Naive thymus-derived CD4-positive, alpha-beta T cell (primary cell): ENCODE measurements around the gene IL17REL. TPM values are rescaled to one million over a fixed set of nuclear protein-coding genes. Genes with fewer than 3 reads are reported as not detected.
A peak's percentile ranks its signal among the peaks of the same experiment; 100 is the strongest.

Experiments
- ATAC-seq: fragments of 150-1000 bp; cut with Tn5 transposase; 2 replicates; pipeline ENCODE4 v1.10.0; 2021; ENCODE audit warnings: mild to moderate bottlenecking, moderate library complexity
- CTCF ChIA-PET: fragments of 350-600 bp; sonication (Branson Sonifier 250); formaldehyde crosslinking; loops from one replicate; lab custom pipeline; 2021; ENCODE audit warnings: antibody characterized with exemption; lab: Charles Lee
- POLR2A ChIA-PET: fragments of 350-600 bp; sonication (Branson Sonifier 250); formaldehyde crosslinking; loops from one replicate; lab custom pipeline; 2021; ENCODE audit warnings: antibody characterized with exemption, inconsistent platforms; lab: Charles Lee
- DNase-seq, 9 donors: peaks; one replicate each; pipeline versions ENCODE4 v3.0.0 to v3.0.0-alpha.2; 2020 to 2022; ENCODE audit warnings: mixed read lengths in 1 of 9
- H3K27ac ChIP-seq: one replicate; pipeline ENCODE4 v1.7.0; 2013; ENCODE audit warnings: mild to moderate bottlenecking, low read depth, low read length, moderate library complexity
- H3K27me3 ChIP-seq, 2 donors: one replicate each; pipeline ENCODE4 v1.7.0; 2013; ENCODE audit warnings: low read length in 2 of 2, mild to moderate bottlenecking in 2 of 2, moderate library complexity in 2 of 2; ENCODE audit not compliant: control insufficient read depth in 2 of 2, insufficient read depth in 2 of 2
- H3K36me3 ChIP-seq, 3 experiments: 1 replicate in 2 of 3; 2 replicates in 1 of 3; pipeline ENCODE4 v1.7.0; 2013; ENCODE audit warnings: low read length in 3 of 3, mild to moderate bottlenecking in 3 of 3, moderate library complexity in 1 of 3; ENCODE audit not compliant: insufficient read depth in 3 of 3, control insufficient read depth in 2 of 3
- H3K4me1 ChIP-seq, 2 donors: one replicate each; pipeline ENCODE4 v1.7.0; 2013; ENCODE audit warnings: low read length in 2 of 2, mild to moderate bottlenecking in 2 of 2, moderate library complexity in 1 of 2; ENCODE audit not compliant: control insufficient read depth in 2 of 2, insufficient read depth in 2 of 2
- H3K4me3 ChIP-seq: 2 replicates; pipeline ENCODE4 v1.7.0; 2013; ENCODE audit warnings: mild to moderate bottlenecking, low read length
- H3K9me3 ChIP-seq, 3 experiments: 1 replicate in 2 of 3; 2 replicates in 1 of 3; pipeline ENCODE4 v1.7.0; 2013; ENCODE audit warnings: low read length in 3 of 3; ENCODE audit not compliant: control insufficient read depth in 2 of 3
- H3K27ac Mint-ChIP-seq, 9 donors: one replicate each; pipeline ENCODE4 v1.8.0; 2020 to 2022; ENCODE audit warnings: mixed read lengths in 9 of 9, mild to moderate bottlenecking in 8 of 9, moderate library complexity in 5 of 9, inconsistent platforms in 2 of 9
- H3K27me3 Mint-ChIP-seq, 5 donors: one replicate each; pipeline ENCODE4 v1.8.0; 2021 to 2022; ENCODE audit warnings: mixed read lengths in 5 of 5, mild to moderate bottlenecking in 1 of 5
- H3K36me3 Mint-ChIP-seq, 5 donors: one replicate each; pipeline ENCODE4 v1.8.0; 2020 to 2022; ENCODE audit warnings: mixed read lengths in 5 of 5, mild to moderate bottlenecking in 3 of 5, inconsistent platforms in 1 of 5
- H3K4me1 Mint-ChIP-seq, 7 donors: one replicate each; pipeline ENCODE4 v1.8.0; 2020 to 2022; ENCODE audit warnings: mixed read lengths in 7 of 7, mild to moderate bottlenecking in 3 of 7, inconsistent platforms in 1 of 7
- H3K4me3 Mint-ChIP-seq, 10 donors: one replicate each; pipeline ENCODE4 v1.8.0; 2020 to 2022; ENCODE audit warnings: mild to moderate bottlenecking in 10 of 10, mixed read lengths in 10 of 10, moderate library complexity in 6 of 10, inconsistent platforms in 2 of 10
- H3K9me3 Mint-ChIP-seq, 11 donors: one replicate each; pipeline ENCODE4 v1.8.0; 2020 to 2022; ENCODE audit warnings: mixed read lengths in 11 of 11, mild to moderate bottlenecking in 4 of 11, inconsistent platforms in 1 of 11, moderate library complexity in 1 of 11
- intact Hi-C, 2 donors: fragments of 100-400 bp; cut with micrococcal nuclease; formaldehyde crosslinking; loops; one replicate each; pipeline ENCODE4 v1.15.1; 2023
- polyA plus RNA-seq, 2 donors: library from polyadenylated mRNA; unstranded; fragments of 300-500 nt; fragmentation: Illumina TruSeq; gene quantifications; one replicate each; pipeline ENCODE4 v1.2.3, GENCODE V29; 2021
- total RNA-seq, 6 experiments: library from RNA in 5 of 6; stranded (reverse) in 5 of 6; gene quantifications; 1 replicate in 5 of 6; 2 replicates in 1 of 6; pipeline ENCODE4 v1.2.3 and lab custom pipeline; 2021 to 2026

Gene IL17REL
- total and polyA plus RNA-seq, 7 experiments from 2014 or later = not detected

DNA sequence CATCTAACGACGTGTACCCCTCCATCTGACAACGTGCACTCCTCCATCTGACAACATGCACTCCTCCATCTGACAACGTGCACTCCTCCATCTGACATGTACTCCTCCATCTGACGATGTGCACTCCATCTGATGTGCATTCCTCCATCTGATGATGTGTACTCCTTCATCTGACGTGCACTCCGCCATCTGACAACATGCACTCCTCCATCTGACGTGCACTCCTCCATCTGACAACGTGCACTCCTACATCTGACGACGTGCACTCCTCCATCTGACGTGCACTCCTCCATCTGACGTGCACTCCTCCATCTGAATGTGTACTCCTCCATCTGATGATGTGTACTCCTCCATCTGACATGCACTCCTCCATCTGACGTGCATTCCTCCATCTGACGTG lies 8.0 kb upstream of the IL17REL start:
- H3K4me1 ChIP-seq = peaks cover 9 to 39% of the 10 kb centered on the region in 2 donors
- no peak overlapping the region for H3K4me3 ChIP-seq
- Mint-ChIP-seq H3K4me3 (no peak overlapping the region), H3K4me1 (peaks cover 0 to 27% (median 14%) of the 10 kb centered on the region in 7 donors), H3K9me3 (peaks cover 0 to 3% (median 0%) of the 10 kb centered on the region in 11 donors), H3K27ac (no peak overlapping the region), H3K27me3 (peaks cover 0 to 10% (median 0%) of the 10 kb centered on the region in 5 donors), H3K36me3 (peaks cover 0 to 2% (median 0%) of the 10 kb centered on the region in 5 donors)
- no peaks in the 10 kb centered on the region for H3K9me3 ChIP-seq
- H3K27ac ChIP-seq = no peak overlapping the region
- H3K27me3 ChIP-seq = no peaks in the 10 kb centered on the region
- ChIA-PET POLR2A (no interaction called here), CTCF (no interaction called here)
- DNase-seq (no peak), ATAC-seq (no peak)
- no peaks in the 10 kb centered on the region for H3K36me3 ChIP-seq
- intact Hi-C loops = no loop called here

DNA sequence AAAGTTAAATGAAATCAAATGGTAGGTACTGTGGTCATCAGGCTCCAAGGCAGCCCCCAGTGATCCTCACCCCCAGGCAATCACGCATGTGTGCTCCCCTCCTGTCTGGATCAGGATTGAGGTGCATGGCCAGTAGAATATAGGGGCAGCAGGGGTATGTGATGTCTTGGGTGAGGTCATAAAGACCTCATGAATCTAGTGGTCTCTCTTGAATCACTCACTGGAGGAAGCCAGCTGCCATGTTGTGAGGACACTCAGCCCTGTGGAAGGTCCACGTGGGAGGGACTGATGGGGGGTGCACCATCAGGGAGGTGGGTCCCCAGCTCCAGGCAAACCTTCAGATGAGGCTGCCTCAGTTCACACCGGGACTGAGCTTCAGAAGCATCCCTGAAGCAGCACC lies 6.8 kb upstream of the IL17REL start:
- H3K4me1 ChIP-seq = peaks cover 15 to 39% of the 10 kb centered on the region in 2 donors
- H3K4me1 Mint-ChIP-seq = peaks cover 0 to 27% (median 14%) of the 10 kb centered on the region in 7 donors
- no peak overlapping the region for H3K27ac ChIP-seq
- no peaks in the 10 kb centered on the region for H3K9me3 ChIP-seq
- peaks cover 0 to 2% (median 0%) of the 10 kb centered on the region in 5 donors for H3K36me3 Mint-ChIP-seq
- CTCF ChIA-PET = no interaction called here
- H3K27me3 ChIP-seq = no peaks in the 10 kb centered on the region
- ATAC-seq (peak; percentile 13), DNase-seq (no peak)
- H3K27me3 Mint-ChIP-seq = peaks cover 0 to 11% (median 0%) of the 10 kb centered on the region in 5 donors
- H3K4me3 Mint-ChIP-seq = peak overlapping the region in 4 of 10 donors; percentile 5 to 54 (median 41)
- POLR2A ChIA-PET = no interaction called here
- peaks cover 0 to 3% (median 0%) of the 10 kb centered on the region in 11 donors for H3K9me3 Mint-ChIP-seq
- H3K36me3 ChIP-seq = no peaks in the 10 kb centered on the region
- H3K27ac Mint-ChIP-seq = peak overlapping the region in 4 of 9 donors; percentile 3 to 69 (median 45)
- intact Hi-C loops = no loop called here
- H3K4me3 ChIP-seq = no peak overlapping the region

DNA sequence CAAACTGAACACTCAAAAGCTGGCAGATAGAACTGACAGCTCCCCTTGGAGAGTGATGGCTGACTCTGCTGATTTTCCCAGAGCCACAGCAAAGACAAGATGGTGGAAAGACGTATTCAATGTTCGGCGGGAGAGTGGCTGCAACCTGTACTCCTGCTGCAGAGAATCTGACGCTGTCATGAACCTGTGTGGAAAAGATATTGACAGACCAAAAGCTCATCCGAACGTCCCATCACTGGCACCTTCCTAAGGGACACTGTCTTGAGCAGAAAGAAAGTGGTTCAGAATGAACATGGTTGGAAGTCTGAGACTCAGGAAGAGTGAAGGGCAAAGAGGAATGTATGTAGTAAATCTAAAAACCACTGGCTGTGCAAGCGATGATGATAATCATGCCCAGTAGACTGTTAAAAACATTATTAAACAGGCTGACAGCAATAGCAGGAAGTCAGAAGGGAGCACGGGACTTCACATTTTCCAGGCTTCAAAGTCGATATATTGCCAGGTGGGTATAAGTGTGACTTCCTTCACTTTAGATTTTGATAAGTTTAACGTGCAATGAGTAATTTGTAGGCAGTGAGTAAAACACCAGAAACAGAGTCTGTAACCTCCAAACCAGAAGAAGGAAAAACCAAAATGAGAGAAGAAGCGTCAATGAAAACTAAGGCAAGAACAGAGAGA lies 6.2 kb upstream of the IL17REL start:
- CTCF ChIA-PET = interaction anchor here (1.5 kb wide), 1 partner anchor 12 kb away, joined by 3 read pairs; no protein-coding TSS in a partner anchor
- Histone ChIP-seq H3K4me3 (peak overlapping the region; percentile 2), H3K27ac (peak overlapping the region; percentile 20), H3K4me1 (peaks cover 16 to 39% of the 10 kb centered on the region in 2 donors), H3K36me3 (no peaks in the 10 kb centered on the region), H3K9me3 (no peaks in the 10 kb centered on the region), H3K27me3 (no peaks in the 10 kb centered on the region)
- POLR2A ChIA-PET = interaction anchor here (0.6 kb wide), 1 partner anchor 73 kb away, joined by 3 read pairs; no protein-coding TSS in a partner anchor
- ATAC-seq (peak; percentile 66), DNase-seq (peak in 3 of 9 donors; percentile 20 to 33 (median 24))
- peaks cover 0 to 2% (median 0%) of the 10 kb centered on the region in 5 donors for H3K36me3 Mint-ChIP-seq
- peak overlapping the region; percentile 3 to 82 (median 43) for H3K27ac Mint-ChIP-seq
- H3K27me3 Mint-ChIP-seq = peaks cover 0 to 15% (median 0%) of the 10 kb centered on the region in 5 donors
- H3K4me3 Mint-ChIP-seq = peak overlapping the region in 8 of 10 donors; percentile 0 to 54 (median 18)
- peaks cover 0 to 3% (median 0%) of the 10 kb centered on the region in 11 donors for H3K9me3 Mint-ChIP-seq
- intact Hi-C loops = no loop called here
- peaks cover 0 to 27% (median 14%) of the 10 kb centered on the region in 7 donors for H3K4me1 Mint-ChIP-seq

DNA sequence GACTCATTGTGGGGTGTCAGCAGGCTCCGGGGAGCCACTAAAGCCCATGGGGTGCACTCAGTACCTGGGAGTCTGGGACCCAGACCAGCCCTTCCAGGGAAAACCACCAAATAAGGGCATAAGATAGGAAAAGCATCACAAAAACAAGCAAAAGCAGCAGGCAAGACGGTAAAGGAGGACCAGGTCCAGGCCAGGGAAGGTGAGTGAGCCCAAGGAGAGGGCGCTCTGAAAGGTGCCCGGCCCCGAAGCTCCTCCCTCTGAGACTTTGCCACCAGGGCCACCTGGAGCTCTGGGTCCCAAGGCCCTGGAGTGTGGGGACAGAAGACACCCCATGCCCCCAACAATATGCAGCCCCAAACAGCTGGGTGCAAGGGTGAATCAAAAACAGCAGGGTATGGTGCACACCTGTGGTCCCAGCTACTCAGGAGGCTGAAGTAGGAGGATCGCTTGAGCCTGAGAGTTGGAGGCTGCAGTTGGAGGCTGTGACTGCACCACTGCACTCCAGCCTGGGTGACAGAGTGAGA lies 5.2 kb upstream of the IL17REL start:
- POLR2A ChIA-PET = interaction anchor here (0.6 kb wide), 1 partner anchor 214 kb away, joined by 3 read pairs; no protein-coding TSS in a partner anchor
- no peaks in the 10 kb centered on the region for H3K27me3 ChIP-seq

DNA sequence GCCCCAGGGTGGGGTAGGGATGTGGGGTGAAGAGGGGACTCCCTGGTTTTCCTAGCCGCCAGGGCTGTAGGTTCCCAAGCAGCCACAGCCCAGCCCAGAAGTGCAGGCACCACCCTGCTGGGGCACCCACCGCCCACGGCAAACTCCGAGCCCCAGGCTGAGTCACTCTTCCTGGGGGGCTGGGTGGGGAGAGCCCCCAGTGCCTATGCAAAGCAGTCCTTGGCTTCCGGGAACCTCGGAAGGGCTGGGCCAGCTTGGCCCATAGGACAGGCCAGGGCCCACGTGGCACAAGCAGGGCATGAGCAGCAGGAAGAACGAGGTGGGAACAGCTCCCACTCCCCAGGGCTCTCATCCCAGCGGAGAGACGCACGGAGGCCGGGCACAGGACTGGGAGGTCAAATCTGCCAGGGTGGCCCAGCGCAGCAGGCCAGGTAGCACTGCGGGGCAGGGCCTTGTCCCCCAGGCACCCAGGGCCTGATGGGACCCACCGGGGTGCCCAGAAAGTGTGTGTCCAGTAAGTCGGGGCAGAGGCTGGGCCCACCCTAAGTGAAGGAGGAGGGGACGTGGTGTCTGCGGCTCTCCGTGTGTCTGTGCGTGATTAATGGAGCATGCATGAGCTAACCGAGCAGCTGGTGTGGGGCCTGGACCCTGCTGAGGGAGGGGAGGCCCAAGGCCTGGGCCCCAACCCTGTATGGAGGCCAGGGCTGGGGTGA lies 4.6 kb upstream of the IL17REL start:
- peaks cover 0 to 3% (median 0%) of the 10 kb centered on the region in 11 donors for H3K9me3 Mint-ChIP-seq
- intact Hi-C loops = no loop called here
- H3K36me3 ChIP-seq = no peaks in the 10 kb centered on the region
- no peak overlapping the region for H3K4me3 ChIP-seq
- DNase-seq (peak in 1 of 9 donors; percentile 72), ATAC-seq (peak; percentile 27)
- no peaks in the 10 kb centered on the region for H3K9me3 ChIP-seq
- ChIA-PET POLR2A (interaction anchor here (0.6 kb wide), 1 partner anchor 214 kb away, joined by 3 read pairs; no protein-coding TSS in a partner anchor), CTCF (interaction anchor here (0.5 to 1.5 kb wide), 2 partner anchors 13 to 48 kb away, joined by 3 to 4 read pairs; no protein-coding TSS in a partner anchor)
- H3K36me3 Mint-ChIP-seq = peaks cover 0 to 2% (median 0%) of the 10 kb centered on the region in 5 donors
- H3K4me1 ChIP-seq = peaks cover 16 to 39% of the 10 kb centered on the region in 2 donors
- peaks cover 0 to 15% (median 3%) of the 10 kb centered on the region in 5 donors for H3K27me3 Mint-ChIP-seq
- peak overlapping the region in 2 of 10 donors; percentile 25 to 54 for H3K4me3 Mint-ChIP-seq
- H3K27ac Mint-ChIP-seq = peak overlapping the region in 1 of 9 donors; percentile 43
- H3K4me1 Mint-ChIP-seq = peaks cover 0 to 27% (median 14%) of the 10 kb centered on the region in 7 donors
- H3K27me3 ChIP-seq = no peaks in the 10 kb centered on the region
- H3K27ac ChIP-seq = no peak overlapping the region

More for the DNA sequence above, 5.2 kb upstream of the IL17REL start:
- Mint-ChIP-seq H3K4me1 (peaks cover 0 to 27% (median 14%) of the 10 kb centered on the region in 7 donors), H3K9me3 (peaks cover 0 to 3% (median 0%) of the 10 kb centered on the region in 11 donors), H3K27me3 (peaks cover 0 to 15% (median 3%) of the 10 kb centered on the region in 5 donors), H3K4me3 (peak overlapping the region in 2 of 10 donors; percentile 25 to 54), H3K27ac (peak overlapping the region in 2 of 9 donors; percentile 43 to 69), H3K36me3 (peaks cover 0 to 2% (median 0%) of the 10 kb centered on the region in 5 donors)
- no peak for ATAC-seq
- Histone ChIP-seq H3K36me3 (no peaks in the 10 kb centered on the region), H3K4me1 (peaks cover 16 to 39% of the 10 kb centered on the region in 2 donors), H3K9me3 (no peaks in the 10 kb centered on the region), H3K4me3 (no peak overlapping the region), H3K27ac (no peak overlapping the region)
- intact Hi-C loops = no loop called here
- CTCF ChIA-PET = interaction anchor here (0.5 to 1.5 kb wide), 2 partner anchors 13 to 49 kb away, joined by 3 to 4 read pairs; no protein-coding TSS in a partner anchor
- DNase-seq = no peak
